D721Med (cell line): ENCODE data around the gene ADGRL2.

Experiments
- DNase-seq: peaks from one replicate; pipeline ENCODE4 v3.0.0; 2011; ENCODE audit warnings: low spot score; ENCODE audit not compliant: insufficient read length
- FAIRE-seq: peaks from 2 replicates; lab custom pipeline; 2011; peaks lifted over from hg19 to GRCh38; lab: Jason Lieb, UNC
- CTCF ChIP-seq: IDR thresholded peaks from 2 replicates; pipeline ENCODE4 v1.5.1; 2012; ENCODE audit warnings: mild to moderate bottlenecking, control low read depth; ENCODE audit not compliant: insufficient read depth; ENCODE audit errors: missing control alignments

The ADGRL2 gene

GRCh38 chr1:81921344-81921743, 120.6 kb downstream of the ADGRL2 start:
- DNase-seq = no peak
- TF ChIP-seq CTCF = no peak
- no peak for FAIRE-seq

GRCh38 chr1:81921851-81922462, 121.2 kb downstream of the ADGRL2 start:
- DNase-seq (no peak), FAIRE-seq (no peak)
- no peak for TF ChIP-seq CTCF

- no peak for TF ChIP-seq CTCF
- DNase-seq (no peak), FAIRE-seq (no peak)
Observed at GRCh38 chr1:81922955-81923354, 122.2 kb downstream of the ADGRL2 start.

- TF ChIP-seq CTCF = no peak
- FAIRE-seq = no peak
Observed at GRCh38 chr1:81929106-81929505, 128.4 kb downstream of the ADGRL2 start.

GRCh38 chr1:81936853-81937252, 136.1 kb downstream of the ADGRL2 start:
- DNase-seq (no peak), FAIRE-seq (no peak)
- no peak for TF ChIP-seq CTCF

More at GRCh38 chr1:81929106-81929505, 128.4 kb downstream of the ADGRL2 start:
- no peak for DNase-seq

GRCh38 chr1:81937791-81938450, 137.2 kb downstream of the ADGRL2 start:
- no peak for TF ChIP-seq CTCF
- no peak for FAIRE-seq
- DNase-seq = no peak

GRCh38 chr1:81948495-81948894, 147.8 kb downstream of the ADGRL2 start:
- no peak for TF ChIP-seq CTCF
- FAIRE-seq = no peak
- DNase-seq = no peak
